GM12874 (cell line): Measurements from ENCODE around the gene MAFF.

Experiments
- CTCF ChIP-seq: IDR thresholded peaks from 2 replicates; pipeline ENCODE4 v1.5.1; 2011; ENCODE audit warnings: low read depth, mild to moderate bottlenecking, control low read depth, low read length, moderate library complexity; ENCODE audit not compliant: insufficient read depth

MAFF gene

GRCh38 chr22:38181453-38182200 is 20.2 kb upstream of the MAFF start, which contains the start of gene PLA2G6:
TSS of gene PLA2G6 (minus strand) at chr22:38181830. CDS start at chr22:38169426, 12,404 bp downstream.
- TF ChIP-seq CTCF = no peak

- no peak for TF ChIP-seq CTCF
These were observed 17.0 kb upstream of the MAFF start for GRCh38 chr22:38184788-38185187.

- no peak for TF ChIP-seq CTCF
These were observed 15.4 kb upstream of the MAFF start for GRCh38 chr22:38186429-38186828.

GRCh38 chr22:38187413-38188212 is 14.2 kb upstream of the MAFF start:
- no peak for TF ChIP-seq CTCF

GRCh38 chr22:38189104-38189503 is 12.7 kb upstream of the MAFF start:
- no peak for TF ChIP-seq CTCF

- TF ChIP-seq CTCF = no peak
These were observed 11.2 kb upstream of the MAFF start for GRCh38 chr22:38190581-38190980.

GRCh38 chr22:38191055-38191454 is 10.7 kb upstream of the MAFF start:
- no peak for TF ChIP-seq CTCF
